ENCODE measurements around the gene CTDSPL.

The CTDSPL gene

DNA sequence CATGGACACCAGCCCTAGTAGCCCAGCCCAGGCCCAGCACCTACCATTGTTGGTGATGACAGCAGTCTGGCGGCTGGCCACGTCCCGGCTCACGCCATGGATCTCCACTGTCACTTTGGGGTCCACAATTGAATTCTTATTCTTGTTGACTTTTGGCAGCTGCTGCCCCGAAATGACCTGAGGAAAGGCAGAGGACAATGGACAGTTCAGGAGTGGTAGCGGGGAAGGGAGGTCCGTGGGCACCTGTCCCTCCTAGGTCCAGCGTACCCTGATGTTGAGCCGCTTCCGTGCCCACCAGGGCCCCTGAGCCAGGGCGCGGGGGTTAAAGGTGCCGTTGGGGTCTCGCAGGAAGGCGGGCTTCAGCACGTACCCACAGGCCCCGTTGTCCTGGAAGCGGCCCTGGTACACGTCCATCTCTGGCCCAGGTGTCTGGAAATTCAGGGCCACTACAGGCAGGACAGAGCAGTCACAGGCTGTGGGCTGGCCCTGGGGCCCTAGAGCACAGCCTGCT, 146.6 kb downstream of the CTDSPL start:
- no peaks in the 10 kb centered on the region for H3F3A ChIP-seq (ENCODE audit: insufficient read depth, low read length)
- H3K27me3 ChIP-seq (replicated peaks; ENCODE audit: insufficient read depth, low read length), result no peaks in the 10 kb centered on the region
- H3K4me2 ChIP-seq (ENCODE audit: low read depth, low read length), result no peak overlapping the region
- H4K20me1 ChIP-seq (ENCODE audit: insufficient read depth, low read length), result no peaks in the 10 kb centered on the region
- H3K9me2 ChIP-seq (replicated peaks; ENCODE audit: insufficient read depth, low read length), result no peaks in the 10 kb centered on the region
- H2AFZ ChIP-seq (ENCODE audit: low read length), result no peak overlapping the region
- no peaks in the 10 kb centered on the region for H3K4me1 ChIP-seq (ENCODE audit: low read length)
- no peaks in the 10 kb centered on the region for H3K36me3 ChIP-seq (replicated peaks; ENCODE audit: insufficient read depth, low read length)
- no peak for DNase-seq
- no peak for TF ChIP-seq EZH2phosphoT487 (IDR thresholded peaks at IDR 0.05; ENCODE audit: low read length)
- TF ChIP-seq, protein P1, sequence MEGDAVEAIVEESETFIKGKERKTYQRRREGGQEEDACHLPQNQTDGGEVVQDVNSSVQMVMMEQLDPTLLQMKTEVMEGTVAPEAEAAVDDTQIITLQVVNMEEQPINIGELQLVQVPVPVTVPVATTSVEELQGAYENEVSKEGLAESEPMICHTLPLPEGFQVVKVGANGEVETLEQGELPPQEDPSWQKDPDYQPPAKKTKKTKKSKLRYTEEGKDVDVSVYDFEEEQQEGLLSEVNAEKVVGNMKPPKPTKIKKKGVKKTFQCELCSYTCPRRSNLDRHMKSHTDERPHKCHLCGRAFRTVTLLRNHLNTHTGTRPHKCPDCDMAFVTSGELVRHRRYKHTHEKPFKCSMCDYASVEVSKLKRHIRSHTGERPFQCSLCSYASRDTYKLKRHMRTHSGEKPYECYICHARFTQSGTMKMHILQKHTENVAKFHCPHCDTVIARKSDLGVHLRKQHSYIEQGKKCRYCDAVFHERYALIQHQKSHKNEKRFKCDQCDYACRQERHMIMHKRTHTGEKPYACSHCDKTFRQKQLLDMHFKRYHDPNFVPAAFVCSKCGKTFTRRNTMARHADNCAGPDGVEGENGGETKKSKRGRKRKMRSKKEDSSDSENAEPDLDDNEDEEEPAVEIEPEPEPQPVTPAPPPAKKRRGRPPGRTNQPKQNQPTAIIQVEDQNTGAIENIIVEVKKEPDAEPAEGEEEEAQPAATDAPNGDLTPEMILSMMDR (IDR thresholded peaks at IDR 0.05; ENCODE audit: low read length), result no peak
- TF ChIP-seq EZH2 (optimal IDR thresholded peaks at IDR 0.05; ENCODE audit: low read depth, low read length), result no peak
- no peak overlapping the region for H3K27ac ChIP-seq (ENCODE audit: low read length)
- no peaks in the 10 kb centered on the region for H3K79me2 ChIP-seq (ENCODE audit: low read length)
- H3K4me3 ChIP-seq (ENCODE audit: low read length), result no peak overlapping the region
- H3K9me3 ChIP-seq (replicated peaks; ENCODE audit: insufficient read depth, low read length), result no peaks in the 10 kb centered on the region
- no peak overlapping the region for H3K9ac ChIP-seq (ENCODE audit: low read length)

DNA sequence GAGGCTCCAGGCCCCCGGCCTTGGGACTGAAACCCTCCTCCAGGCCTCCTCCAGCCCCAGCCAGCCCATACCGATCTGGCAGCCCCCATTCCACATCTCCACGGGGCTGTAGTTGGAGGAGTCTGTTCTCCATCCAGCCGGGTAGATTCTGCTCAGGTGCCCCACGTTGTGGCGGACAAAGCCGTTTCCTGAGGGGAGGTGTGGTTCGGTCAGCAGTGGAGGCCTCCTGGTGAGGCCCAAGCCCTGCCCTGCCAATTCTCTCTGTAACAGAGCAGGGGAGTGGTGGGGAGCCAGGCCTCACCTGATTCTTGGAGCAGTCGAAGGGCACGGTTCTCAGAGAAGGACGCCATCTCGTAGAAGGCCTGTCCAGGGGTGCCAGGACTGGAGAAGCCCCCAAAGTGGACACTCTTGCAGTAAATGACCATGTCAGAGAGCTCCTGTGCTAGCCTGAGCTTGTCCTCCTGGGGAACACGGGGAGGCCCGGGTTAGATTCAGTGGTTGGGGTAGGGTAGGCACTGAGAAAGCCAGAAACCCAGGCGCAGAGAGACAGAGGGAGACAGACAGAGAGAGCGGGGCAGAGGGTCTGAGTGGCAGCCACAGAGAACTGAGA, 147.4 kb downstream of the CTDSPL start:
- Histone ChIP-seq H3K9me3 (replicated peaks; ENCODE audit: insufficient read depth, low read length) (no peaks in the 10 kb centered on the region), H4K20me1 (ENCODE audit: insufficient read depth, low read length) (no peaks in the 10 kb centered on the region), H3K9ac (ENCODE audit: low read length) (no peak overlapping the region), H3K4me2 (ENCODE audit: low read depth, low read length) (no peak overlapping the region), H3K27ac (ENCODE audit: low read length) (no peak overlapping the region), H2AFZ (ENCODE audit: low read length) (no peak overlapping the region), H3K36me3 (replicated peaks; ENCODE audit: insufficient read depth, low read length) (no peaks in the 10 kb centered on the region), H3K4me1 (ENCODE audit: low read length) (no peaks in the 10 kb centered on the region), H3K79me2 (ENCODE audit: low read length) (no peaks in the 10 kb centered on the region), H3K27me3 (replicated peaks; ENCODE audit: insufficient read depth, low read length) (no peaks in the 10 kb centered on the region), H3K4me3 (ENCODE audit: low read length) (no peak overlapping the region), H3K9me2 (replicated peaks; ENCODE audit: insufficient read depth, low read length) (no peaks in the 10 kb centered on the region), H3F3A (ENCODE audit: insufficient read depth, low read length) (no peaks in the 10 kb centered on the region)
- TF ChIP-seq EZH2 (optimal IDR thresholded peaks at IDR 0.05; ENCODE audit: low read depth, low read length) (no peak), EZH2phosphoT487 (IDR thresholded peaks at IDR 0.05; ENCODE audit: low read length) (no peak)
- TF ChIP-seq, protein P1 (IDR thresholded peaks at IDR 0.05; ENCODE audit: low read length), result no peak
- DNase-seq, result no peak

GRCh38 chr3:38009807-38010591, 148.3 kb downstream of the CTDSPL start:
- no peak overlapping the region for H2AFZ ChIP-seq (ENCODE audit: low read length)
- H3K4me3 ChIP-seq (ENCODE audit: low read length), result no peak overlapping the region
- H3K4me2 ChIP-seq (ENCODE audit: low read depth, low read length), result no peak overlapping the region
- no peaks in the 10 kb centered on the region for H3K4me1 ChIP-seq (ENCODE audit: low read length)
- H3K27me3 ChIP-seq (replicated peaks; ENCODE audit: insufficient read depth, low read length), result no peaks in the 10 kb centered on the region
- no peak overlapping the region for H3K9ac ChIP-seq (ENCODE audit: low read length)
- no peaks in the 10 kb centered on the region for H3K9me3 ChIP-seq (replicated peaks; ENCODE audit: insufficient read depth, low read length)
- H3K36me3 ChIP-seq (replicated peaks; ENCODE audit: insufficient read depth, low read length), result no peaks in the 10 kb centered on the region
- H4K20me1 ChIP-seq (ENCODE audit: insufficient read depth, low read length), result no peaks in the 10 kb centered on the region
- no peak overlapping the region for H3K27ac ChIP-seq (ENCODE audit: low read length)
- TF ChIP-seq EZH2phosphoT487 (IDR thresholded peaks at IDR 0.05; ENCODE audit: low read length) (no peak), EZH2 (optimal IDR thresholded peaks at IDR 0.05; ENCODE audit: low read depth, low read length) (no peak)
- TF ChIP-seq, protein P1 (IDR thresholded peaks at IDR 0.05; ENCODE audit: low read length), result no peak
- H3K79me2 ChIP-seq (ENCODE audit: low read length), result no peaks in the 10 kb centered on the region
- no peaks in the 10 kb centered on the region for H3F3A ChIP-seq (ENCODE audit: insufficient read depth, low read length)
- H3K9me2 ChIP-seq (replicated peaks; ENCODE audit: insufficient read depth, low read length), result no peaks in the 10 kb centered on the region
- no peak for DNase-seq
